MCF 10A (cell line): Measurements from ENCODE around the gene NECTIN1. TPM values are rescaled to one million over a fixed set of nuclear protein-coding genes. Genes with fewer than 3 reads are reported as not detected.

Experiments
- BruUV-seq: library from RNA; stranded (reverse); fragments of 400-500 nt; replicated peaks from 2 replicates; lab custom pipeline; 2021; lab: Mats Ljungman, UMichigan
- CTCF ChIA-PET: fragments of 300-600 bp; sonication (Branson Sonifier 250); formaldehyde crosslinking; extraction: SDS; loops from one replicate; lab custom pipeline; 2021; ENCODE audit warnings: antibody characterized with exemption, inconsistent platforms; lab: Yijun Ruan, JAX
- POLR2A ChIA-PET: fragments of 300-600, 350-650 bp; sonication (Branson Sonifier 250); formaldehyde crosslinking; extraction: SDS; loops from one replicate; lab custom pipeline; 2020; ENCODE audit warnings: antibody characterized with exemption, inconsistent platforms; lab: Yijun Ruan, JAX
- DNase-seq: peaks from one replicate; pipeline ENCODE4 v3.0.0-alpha.2; 2018; ENCODE audit not compliant: unreplicated experiment
- H3K27ac Mint-ChIP-seq: one replicate; pipeline ENCODE4 v1.8.0; 2022; ENCODE audit warnings: mild to moderate bottlenecking, low read depth, mixed read lengths; ENCODE audit not compliant: unreplicated experiment
- H3K27me3 Mint-ChIP-seq: one replicate; pipeline ENCODE4 v1.8.0; 2022; ENCODE audit warnings: mixed read lengths; ENCODE audit not compliant: insufficient read depth, unreplicated experiment
- H3K36me3 Mint-ChIP-seq: one replicate; pipeline ENCODE4 v1.8.0; 2022; ENCODE audit warnings: mild to moderate bottlenecking, moderate library complexity, mixed read lengths; ENCODE audit not compliant: insufficient read depth, unreplicated experiment
- H3K4me1 Mint-ChIP-seq: one replicate; pipeline ENCODE4 v1.8.0; 2022; ENCODE audit warnings: mixed read lengths; ENCODE audit not compliant: insufficient read depth, unreplicated experiment
- H3K4me3 Mint-ChIP-seq: one replicate; pipeline ENCODE4 v1.8.0; 2022; ENCODE audit warnings: mild to moderate bottlenecking, moderate library complexity, mixed read lengths; ENCODE audit not compliant: unreplicated experiment
- H3K9me3 Mint-ChIP-seq: one replicate; pipeline ENCODE4 v1.8.0; 2022; ENCODE audit warnings: mixed read lengths; ENCODE audit not compliant: unreplicated experiment
- CTCF ChIP-seq: fragments of 200-600 bp; IDR thresholded peaks from one replicate; pipeline ENCODE4 v1.8.0; 2022; ENCODE audit warnings: antibody characterized with exemption, mild to moderate bottlenecking; ENCODE audit not compliant: unreplicated experiment
- intact Hi-C: fragments of 100-400 bp; cut with micrococcal nuclease; formaldehyde crosslinking; loops from 2 replicates; pipeline ENCODE4 v1.14.1; 2022
- total RNA-seq: library from RNA; stranded (reverse); gene quantifications from 2 replicates; pipeline ENCODE4 v1.2.3, GENCODE V29; 2022

The NECTIN1 gene
- total RNA-seq, 1 experiment from 2014 or later = 59.2 TPM

- TF ChIP-seq CTCF = no peak
- BruUV-seq = no TSS peak
- Mint-ChIP-seq H3K4me3 (no peak overlapping the region), H3K9me3 (peaks cover 6% of the 10 kb centered on the region), H3K4me1 (no peaks in the 10 kb centered on the region), H3K27me3 (peaks cover 77% of the 10 kb centered on the region), H3K27ac (no peak overlapping the region), H3K36me3 (no peaks in the 10 kb centered on the region)
- POLR2A ChIA-PET = no interaction called here
- no peak for DNase-seq
- intact Hi-C loops = no loop called here
- CTCF ChIA-PET = interaction anchor here (0.9 kb wide), 1 partner anchor 13 kb away, joined by 3 read pairs; no protein-coding TSS in a partner anchor
Measured at GRCh38 chr11:119772076-119772475, 43.1 kb upstream of the NECTIN1 start.

- H3K27me3 Mint-ChIP-seq = peaks cover 77% of the 10 kb centered on the region
- CTCF ChIA-PET = interaction anchor here (0.6 to 0.9 kb wide), 2 partner anchors 12 to 48 kb away, joined by 3 to 4 read pairs; no protein-coding TSS in a partner anchor
- H3K4me1 Mint-ChIP-seq = no peaks in the 10 kb centered on the region
Measured at GRCh38 chr11:119771172-119771770, 42.3 kb upstream of the NECTIN1 start.

GRCh38 chr11:119765628-119766027 is 36.6 kb upstream of the NECTIN1 start:
- ChIA-PET POLR2A (no interaction called here), CTCF (no interaction called here)
- H3K36me3 Mint-ChIP-seq = no peaks in the 10 kb centered on the region
- no peak for TF ChIP-seq CTCF
- no TSS peak for BruUV-seq
- H3K9me3 Mint-ChIP-seq = peaks cover 12% of the 10 kb centered on the region
- no peak overlapping the region for H3K27ac Mint-ChIP-seq
- H3K4me1 Mint-ChIP-seq = no peaks in the 10 kb centered on the region
- intact Hi-C loops = no loop called here
- H3K27me3 Mint-ChIP-seq = peaks cover 81% of the 10 kb centered on the region
- DNase-seq = no peak
- H3K4me3 Mint-ChIP-seq = no peak overlapping the region

More at GRCh38 chr11:119771172-119771770, 42.3 kb upstream of the NECTIN1 start:
- Mint-ChIP-seq H3K27ac (no peak overlapping the region), H3K36me3 (no peaks in the 10 kb centered on the region), H3K4me3 (no peak overlapping the region), H3K9me3 (peaks cover 12% of the 10 kb centered on the region)
- DNase-seq = no peak
- TF ChIP-seq CTCF = no peak
- BruUV-seq = no TSS peak
- intact Hi-C loops = no loop called here
- POLR2A ChIA-PET = interaction anchor here (0.9 kb wide), 1 partner anchor 12 kb away, joined by 4 read pairs; no protein-coding TSS in a partner anchor

GRCh38 chr11:119764108-119764868 is 35.3 kb upstream of the NECTIN1 start:
- intact Hi-C loops = no loop called here
- DNase-seq = no peak
- H3K36me3 Mint-ChIP-seq = no peaks in the 10 kb centered on the region
- no TSS peak for BruUV-seq
- peaks cover 4% of the 10 kb centered on the region for H3K4me1 Mint-ChIP-seq
- no peak overlapping the region for H3K27ac Mint-ChIP-seq
- H3K9me3 Mint-ChIP-seq = peaks cover 12% of the 10 kb centered on the region
- ChIA-PET CTCF (interaction anchor here (0.5 to 0.6 kb wide), 2 partner anchors 81 to 119 kb away, joined by 3 to 4 read pairs; no protein-coding TSS in a partner anchor), POLR2A (no interaction called here)
- H3K27me3 Mint-ChIP-seq = peaks cover 68% of the 10 kb centered on the region
- no peak overlapping the region for H3K4me3 Mint-ChIP-seq
- no peak for TF ChIP-seq CTCF
